ENCODE results near the gene EPB41L4B.
"Not testable (repeated sequence)": the region's sequence is repeated elsewhere in the genome, so short reads cannot be mapped to it uniquely, and the experiment has no call there.

The EPB41L4B gene

DNA sequence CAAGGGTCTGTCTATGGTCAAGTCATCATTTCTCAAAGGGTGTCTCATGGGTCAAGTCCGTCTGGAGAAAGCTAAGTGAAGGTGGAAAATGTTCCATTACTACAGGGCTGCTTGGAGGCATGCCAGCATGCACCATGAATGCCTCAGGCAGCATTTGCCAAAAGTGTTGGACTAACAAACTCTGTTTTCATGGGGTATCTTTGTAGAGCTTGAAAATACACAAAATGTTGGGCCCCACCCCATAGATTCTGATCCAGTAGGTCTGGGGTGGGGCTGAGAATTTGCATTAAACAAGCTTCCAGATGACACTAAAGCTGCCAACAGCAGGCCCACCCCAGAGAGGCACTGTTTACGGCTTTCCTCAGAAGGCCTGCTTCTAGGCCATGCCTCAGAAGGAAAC is 78.8 kb downstream of the EPB41L4B start:
- DNase-seq, result no peak

DNA sequence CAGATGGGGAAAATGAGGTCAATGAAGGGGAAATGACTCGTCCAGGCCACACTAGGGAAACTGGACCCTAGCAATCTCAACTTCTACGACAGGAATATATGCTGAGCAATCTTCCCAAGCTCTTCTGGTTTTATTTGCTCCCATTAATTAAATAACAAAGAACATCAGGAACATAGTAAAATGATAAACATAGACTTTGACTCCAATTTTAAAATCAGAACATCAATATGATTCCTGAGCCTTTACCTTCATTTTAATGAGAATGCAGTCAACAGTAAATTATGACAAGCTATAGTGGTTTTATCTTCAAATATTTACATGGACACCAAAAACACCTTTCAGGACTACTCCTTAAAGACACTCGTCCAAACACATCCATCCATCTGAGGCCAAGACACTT is 79.7 kb downstream of the EPB41L4B start:
- no peak for DNase-seq

DNA sequence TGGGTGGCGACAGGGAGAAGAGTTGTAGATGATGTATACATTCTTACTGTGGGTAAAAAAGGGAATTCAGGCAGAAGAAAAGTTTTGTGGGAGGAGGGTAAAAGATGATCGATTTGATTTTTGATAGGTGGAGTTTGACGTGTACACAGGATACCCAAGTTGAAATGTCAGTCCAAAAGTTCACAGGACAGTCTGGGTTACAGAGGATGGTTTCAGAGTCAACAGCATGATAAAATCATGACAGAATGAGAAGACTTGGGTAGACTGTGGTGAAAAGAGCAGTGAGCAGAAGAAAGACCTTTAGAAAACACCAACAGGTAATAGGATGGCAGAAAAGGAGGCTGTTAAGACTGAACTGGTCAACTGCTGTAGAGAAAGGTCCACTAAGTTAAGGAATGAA is 81.6 kb downstream of the EPB41L4B start:
- no peak for DNase-seq

GRCh38 chr9:109238655-109239054 is 82.2 kb downstream of the EPB41L4B start:
- DNase-seq, result peak; percentile 54

DNA sequence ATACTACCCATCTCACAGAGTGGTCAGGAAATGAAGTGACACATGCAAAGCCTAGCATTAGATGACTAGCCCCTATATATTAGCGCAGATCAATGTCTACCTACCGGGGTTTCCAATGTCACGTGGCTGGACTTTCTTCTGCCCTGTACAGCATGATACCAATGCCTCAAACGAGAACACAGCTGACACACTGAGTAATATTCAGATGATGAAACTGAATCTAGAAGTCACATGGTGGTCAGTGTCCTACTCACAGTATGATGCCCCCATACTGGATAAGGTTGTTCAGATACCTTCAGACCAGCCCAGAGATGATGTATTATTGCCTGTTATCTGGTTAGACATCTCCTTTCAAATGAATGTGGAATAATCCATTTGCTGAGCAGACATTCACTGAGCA is 82.7 kb downstream of the EPB41L4B start:
- DNase-seq, result no peak

DNA sequence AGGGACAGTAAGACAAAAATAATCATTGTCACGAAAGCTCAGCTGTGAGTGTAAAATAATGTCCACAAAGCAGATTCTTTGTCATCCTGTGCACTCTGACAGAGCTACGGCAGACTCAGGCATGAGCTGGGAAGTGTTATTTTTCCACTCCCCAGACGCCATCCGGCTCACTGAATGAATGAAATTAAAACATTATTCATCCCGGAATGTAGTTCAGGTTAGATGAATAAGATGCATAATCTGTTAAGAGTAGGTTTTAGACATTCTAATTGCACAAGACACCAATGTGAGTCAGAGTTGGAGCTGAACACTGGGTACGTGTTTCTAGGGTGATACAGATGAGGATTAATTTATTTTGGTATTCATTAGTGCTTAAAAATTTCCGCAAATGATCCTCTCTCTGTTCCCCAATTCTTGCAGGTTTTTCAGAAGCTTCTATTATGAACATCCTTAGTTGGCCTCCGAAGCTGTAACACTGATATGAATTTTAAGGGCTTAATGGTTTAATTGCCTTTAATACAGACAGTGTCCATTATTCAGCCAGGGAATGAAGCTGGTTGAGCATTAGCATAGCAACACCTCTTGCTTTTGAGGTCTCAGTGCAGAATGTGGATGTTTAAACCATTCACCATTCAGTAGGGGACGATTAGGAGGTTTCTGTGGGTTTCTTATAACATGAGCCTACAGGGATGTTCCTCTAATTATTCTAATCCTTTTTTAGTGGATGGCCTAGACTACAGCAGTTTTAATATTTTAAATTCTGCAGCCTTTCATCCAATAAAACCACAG is 88.2 kb downstream of the EPB41L4B start:
- peak; percentile 76 for DNase-seq

- DNase-seq, result no peak
Observed at GRCh38 chr9:109231593-109231992, 89.3 kb downstream of the EPB41L4B start.

DNA sequence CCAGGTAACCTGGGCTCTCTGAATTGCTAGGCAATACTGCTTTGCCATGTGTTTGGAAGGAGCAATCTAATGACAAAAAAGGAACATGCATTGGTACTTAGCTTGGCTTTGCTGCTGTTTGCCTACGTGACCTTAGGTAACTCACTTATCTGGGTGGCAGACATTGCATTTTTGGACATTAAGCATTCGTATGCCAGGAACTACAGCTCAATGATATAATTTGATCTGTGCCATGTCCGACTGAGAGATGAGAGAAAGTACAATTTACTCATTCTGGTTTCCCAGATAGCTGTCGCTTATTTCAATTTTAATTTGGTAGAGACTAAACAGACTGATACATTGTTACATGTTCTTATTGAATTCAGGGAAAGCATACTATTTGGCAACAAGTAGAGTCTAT is 90.6 kb downstream of the EPB41L4B start:
- DNase-seq, result no peak

DNA sequence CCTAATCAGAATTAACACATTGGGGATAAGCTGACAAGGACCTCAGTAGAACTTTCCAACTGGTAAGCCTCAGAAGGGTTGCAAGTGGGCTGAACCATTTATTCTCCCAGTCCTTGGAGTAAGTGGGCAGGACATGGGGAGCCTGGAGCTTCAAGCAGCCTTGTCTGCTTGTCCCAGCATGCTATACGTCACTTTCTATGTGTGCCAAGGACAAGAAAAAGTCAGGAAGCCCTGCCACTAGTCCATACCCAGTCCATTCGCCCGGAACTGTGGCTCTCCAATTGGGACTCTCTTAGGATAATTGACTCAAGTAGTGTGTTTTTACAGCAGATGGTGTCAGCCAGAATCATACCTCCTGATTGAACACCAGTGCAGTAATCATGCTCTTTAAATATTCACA is 91.2 kb downstream of the EPB41L4B start:
- DNase-seq, result no peak

GRCh38 chr9:109228093-109228642 is 92.7 kb downstream of the EPB41L4B start:
- DNase-seq, result no peak

DNA sequence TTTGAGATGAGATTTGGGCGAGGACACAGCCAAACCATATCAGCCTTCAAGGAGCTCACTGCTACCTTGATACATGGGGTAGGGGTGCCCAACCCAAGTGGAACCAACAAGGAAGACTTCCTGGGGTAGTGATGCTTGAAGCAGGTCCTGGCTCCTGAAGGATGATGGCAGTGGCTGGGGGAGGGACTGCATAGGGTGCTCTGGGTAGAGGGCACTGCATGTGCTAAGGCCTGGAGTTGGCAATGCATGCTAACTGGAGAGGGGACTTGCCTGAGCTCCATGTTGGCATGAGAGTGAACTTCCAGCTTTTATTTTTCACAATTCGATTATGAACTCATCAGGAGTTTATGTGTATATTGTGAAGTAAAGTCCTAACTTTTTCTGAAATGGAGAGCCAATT is 95.2 kb downstream of the EPB41L4B start:
- DNase-seq, result no peak

DNA sequence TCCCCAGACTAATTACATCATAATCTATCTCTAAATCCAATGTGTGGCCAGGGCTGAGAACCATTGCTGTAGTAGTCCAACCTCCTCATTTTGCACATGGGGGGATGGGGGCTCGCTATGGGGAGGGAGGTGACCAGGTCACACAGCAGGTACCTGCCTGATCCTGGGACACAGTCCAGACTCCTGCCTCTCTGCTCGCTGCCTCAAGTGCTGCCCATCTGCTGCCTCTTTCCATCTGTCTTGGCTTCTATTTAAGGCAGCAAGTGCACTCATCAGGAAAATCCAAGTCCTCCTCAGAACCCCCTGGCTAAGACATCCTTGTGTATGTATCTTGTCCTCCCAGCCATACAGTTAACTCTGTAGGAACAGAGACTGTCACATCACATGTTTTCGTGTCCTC is 96.1 kb downstream of the EPB41L4B start:
- no peak for DNase-seq

- not testable (repeated sequence) for DNase-seq
Observed at GRCh38 chr9:109218242-109218641, 102.6 kb downstream of the EPB41L4B start.

DNA sequence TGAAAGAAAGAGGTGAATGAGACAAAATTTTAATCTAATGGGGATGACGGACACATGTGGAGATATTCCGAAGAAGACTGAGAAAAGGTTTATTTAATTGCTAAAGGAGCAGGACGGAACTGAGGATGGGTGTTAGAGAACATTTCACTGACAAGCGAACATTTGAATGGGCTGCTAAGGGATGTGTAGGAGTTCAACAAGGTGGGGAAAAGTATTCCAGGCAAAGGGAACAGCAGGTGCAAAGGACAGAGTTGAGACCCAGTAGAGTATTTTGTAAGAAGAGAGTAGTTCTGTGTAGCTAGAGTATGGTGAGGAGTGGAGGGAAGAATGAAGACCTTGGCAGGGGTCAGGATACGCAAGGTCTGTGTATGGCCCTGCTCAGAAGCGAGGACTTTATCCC is 106.4 kb downstream of the EPB41L4B start:
- no peak for DNase-seq

- no peak for DNase-seq
Observed at GRCh38 chr9:109213285-109214121, 107.4 kb downstream of the EPB41L4B start.

DNA sequence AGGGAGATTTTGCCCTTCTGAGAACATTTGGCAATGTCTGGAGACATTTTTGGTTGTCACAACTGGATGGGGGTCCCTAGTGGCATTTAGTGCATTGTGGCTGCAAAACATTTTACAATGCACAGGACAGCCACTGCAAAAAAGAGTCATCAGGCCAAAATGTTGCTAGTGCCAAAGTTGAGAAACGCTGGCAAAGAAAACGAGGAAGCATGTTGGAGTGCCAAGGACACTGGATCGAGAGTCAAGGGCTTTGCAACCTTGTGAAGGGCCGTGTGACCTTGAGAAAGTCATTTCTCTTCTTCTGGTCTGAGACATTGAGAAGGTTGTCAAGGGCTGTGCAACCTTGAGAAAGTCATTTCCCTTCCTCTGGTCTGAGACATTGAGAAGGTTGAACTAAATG is 108.1 kb downstream of the EPB41L4B start:
- no peak for DNase-seq

- DNase-seq, result no peak
Observed at GRCh38 chr9:109206670-109207069, 114.2 kb downstream of the EPB41L4B start.

GRCh38 chr9:109205526-109205925 is 115.3 kb downstream of the EPB41L4B start:
- DNase-seq, result no peak

GRCh38 chr9:109203761-109204360 is 117.0 kb downstream of the EPB41L4B start:
- no peak for DNase-seq

DNA sequence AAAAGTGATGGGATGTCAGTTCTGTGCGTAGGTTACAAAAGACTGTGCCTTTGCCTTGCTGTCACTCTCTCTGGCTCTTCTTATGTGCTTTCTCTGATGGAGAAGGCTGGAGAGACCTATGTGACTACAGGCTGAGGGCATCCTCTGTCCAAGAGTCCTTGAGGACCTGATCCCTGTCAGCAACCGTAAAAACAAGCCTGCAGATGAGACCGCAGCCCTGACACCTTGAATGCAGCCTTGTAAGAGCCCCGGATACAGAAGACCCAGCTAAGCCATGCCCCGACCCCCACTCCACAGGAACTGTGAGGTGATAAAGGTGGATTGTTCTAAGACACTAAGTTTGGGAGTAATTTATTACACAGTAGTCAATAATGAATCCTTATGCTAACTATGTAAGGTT is 121.2 kb downstream of the EPB41L4B start:
- DNase-seq, result no peak

DNA sequence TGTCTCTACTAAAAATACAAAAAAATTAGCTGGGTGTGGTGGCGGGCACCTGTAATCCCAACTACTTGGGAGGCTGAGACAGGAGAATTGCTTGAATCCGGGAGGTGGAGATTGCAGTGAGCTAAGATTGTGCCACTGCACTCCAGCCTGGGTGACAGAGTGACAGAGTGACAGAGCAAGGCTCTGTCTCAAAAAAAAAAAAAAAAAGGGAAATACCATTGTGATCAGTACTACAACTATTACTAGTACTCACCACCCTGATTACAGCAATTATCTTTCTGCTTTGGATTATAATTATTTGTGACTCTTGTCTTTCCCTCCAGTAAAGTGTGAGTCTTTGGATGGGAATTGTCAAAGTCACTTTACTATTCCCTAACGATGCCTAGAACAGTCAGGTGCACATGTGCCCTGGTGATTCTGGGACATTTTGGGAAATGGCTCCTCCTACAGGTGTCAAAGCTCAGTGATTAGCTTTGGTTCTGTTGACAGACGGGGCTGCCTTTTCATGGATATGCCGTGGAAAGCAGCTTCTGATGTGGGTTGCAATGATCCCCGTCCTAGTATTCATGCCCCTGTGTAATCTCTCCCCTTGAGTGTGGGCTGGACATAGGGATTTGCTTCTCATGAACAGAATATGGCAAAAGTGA is 122.0 kb downstream of the EPB41L4B start:
- DNase-seq, result no peak

DNA sequence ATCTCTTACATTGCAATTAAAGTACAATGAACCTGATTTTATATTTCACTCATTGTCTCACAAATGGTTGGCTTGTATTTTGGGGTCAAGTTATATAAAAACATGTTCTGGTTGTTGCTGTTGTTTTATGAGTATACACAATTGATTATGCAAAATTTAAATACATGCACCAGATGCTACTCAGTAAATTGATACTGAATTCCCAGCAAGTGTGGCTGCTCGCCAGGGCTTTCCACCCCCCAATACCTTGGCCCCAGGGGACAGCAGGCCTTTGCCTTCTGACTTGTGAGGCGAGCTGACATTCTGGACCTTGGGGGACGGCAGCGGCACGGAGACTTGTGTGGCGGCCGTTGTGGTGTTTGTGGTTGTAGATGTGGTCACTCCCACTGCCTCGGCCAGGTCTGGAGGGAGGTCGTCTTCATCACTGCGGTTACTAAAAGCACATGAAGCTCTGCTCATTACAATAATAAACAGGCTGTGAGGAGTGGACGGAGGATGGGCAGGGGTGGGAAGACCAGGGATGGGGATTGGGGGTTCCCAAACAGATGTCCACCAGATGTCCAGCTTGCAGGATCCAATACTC is 126.8 kb downstream of the EPB41L4B start:
- DNase-seq, result no peak

Data from NCI-H226 (cell line).